GM19043 (cell line): Measurements from ENCODE around the gene RIMS3.
"Not testable (repeated sequence)": the region's sequence is repeated elsewhere in the genome, so short reads cannot be mapped to it uniquely, and the experiment has no call there.

ENCODE experiments used
- ATAC-seq: cut with Tn5 transposase; IDR thresholded peaks from one replicate; pipeline ENCODE4 v1.9.1; 2021; ENCODE audit warnings: low read depth; ENCODE audit not compliant: unreplicated experiment

RIMS3 gene

DNA sequence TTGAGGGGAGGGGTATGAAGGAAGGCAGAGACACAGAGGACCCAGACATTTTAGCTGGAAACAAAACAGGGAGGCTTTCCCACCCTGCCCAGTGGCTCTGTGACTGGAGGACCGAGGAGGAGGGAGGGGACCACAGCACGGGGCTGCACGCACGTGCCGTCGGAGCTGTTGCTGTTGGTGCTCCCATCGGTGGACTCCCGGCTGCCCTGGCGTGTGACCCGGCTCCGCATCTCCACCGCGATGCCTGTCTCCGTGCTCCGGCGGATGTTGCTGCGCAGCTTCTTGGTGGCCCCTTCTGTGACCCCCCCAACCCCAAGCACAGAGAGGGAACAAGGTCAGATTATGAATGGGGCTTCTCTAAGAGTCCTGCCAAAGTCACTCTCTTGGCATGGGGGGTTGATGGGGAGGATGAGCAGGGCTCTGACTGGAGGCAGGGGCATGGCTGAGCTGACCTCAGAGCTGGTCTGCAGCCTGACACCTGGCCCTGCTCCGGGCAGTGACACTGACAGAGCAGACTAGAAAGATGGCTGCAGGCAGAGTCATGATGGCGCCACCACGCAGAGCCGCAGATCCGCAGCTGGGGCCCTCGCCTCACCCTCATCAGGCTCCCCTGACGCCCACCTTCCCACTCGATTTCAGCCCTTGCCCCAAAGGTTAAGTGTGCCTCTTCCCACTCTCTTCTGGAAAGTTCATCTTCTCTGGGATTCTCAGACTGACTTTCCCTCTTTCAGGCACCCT is 29.6 kb downstream of the RIMS3 start:
- ATAC-seq, result no peak

- ATAC-seq, result no peak
Observed at GRCh38 chr1:40634901-40635655, 30.4 kb downstream of the RIMS3 start.

- ATAC-seq, result no peak
Observed at GRCh38 chr1:40633931-40634376, 31.5 kb downstream of the RIMS3 start.

DNA sequence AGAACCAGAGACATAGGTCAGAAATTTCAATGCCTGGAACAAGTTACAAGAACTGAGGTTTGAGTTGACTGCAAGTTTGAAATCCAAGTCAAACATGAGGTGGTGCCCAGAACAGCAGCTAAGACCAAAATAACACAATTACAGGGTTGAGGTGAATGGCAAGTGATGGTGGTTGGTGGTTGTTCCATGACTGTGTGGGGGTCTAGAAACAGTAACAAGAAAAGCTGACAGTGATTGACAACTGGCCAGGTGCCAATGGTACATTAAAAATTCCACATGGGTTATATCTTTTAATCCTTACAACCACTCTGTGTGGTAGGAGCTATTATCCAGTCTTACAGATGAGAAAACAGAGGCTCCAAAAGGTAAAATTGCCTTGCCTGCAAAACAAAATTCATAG is 32.0 kb downstream of the RIMS3 start:
- no peak for ATAC-seq

DNA sequence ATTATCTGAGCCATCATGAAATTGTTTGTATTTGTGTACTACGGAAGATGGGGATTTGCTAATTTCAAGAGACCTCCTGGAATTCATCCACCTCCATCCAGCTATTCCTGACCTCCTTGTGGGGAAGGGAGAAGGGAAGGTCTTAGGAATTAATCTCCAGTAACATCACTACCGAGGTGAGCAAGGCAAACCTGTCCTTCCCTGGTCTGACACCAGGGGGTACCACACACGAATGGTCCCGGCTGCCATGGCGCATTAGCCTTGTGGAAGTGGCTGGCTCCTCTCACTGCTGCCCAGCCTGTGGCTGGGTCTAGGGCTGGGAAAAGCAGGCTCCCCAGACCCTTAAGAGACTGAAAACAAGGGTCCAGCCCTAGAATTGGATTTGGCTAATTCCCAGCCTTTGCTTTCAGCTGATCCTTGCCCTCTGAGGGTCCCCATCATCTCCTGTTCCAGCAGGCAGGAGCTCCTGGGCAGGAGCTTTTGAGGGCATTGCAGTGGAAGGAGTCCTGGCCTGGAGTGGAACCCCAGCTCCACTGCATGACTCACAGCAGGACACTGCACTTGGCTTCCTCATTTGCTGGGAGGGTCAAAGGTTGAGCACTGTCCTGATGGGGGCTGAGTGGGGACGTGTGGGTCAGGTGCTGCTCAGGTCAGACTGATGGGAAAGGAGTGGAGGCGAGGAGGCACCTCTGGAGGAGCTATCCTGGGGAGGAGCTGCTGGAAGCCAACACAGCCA is 34.8 kb downstream of the RIMS3 start:
- ATAC-seq, result no peak

- not testable (repeated sequence) for ATAC-seq
Observed at GRCh38 chr1:40629546-40629945, 35.9 kb downstream of the RIMS3 start.

GRCh38 chr1:40628903-40629292 is 36.6 kb downstream of the RIMS3 start:
- no peak for ATAC-seq

DNA sequence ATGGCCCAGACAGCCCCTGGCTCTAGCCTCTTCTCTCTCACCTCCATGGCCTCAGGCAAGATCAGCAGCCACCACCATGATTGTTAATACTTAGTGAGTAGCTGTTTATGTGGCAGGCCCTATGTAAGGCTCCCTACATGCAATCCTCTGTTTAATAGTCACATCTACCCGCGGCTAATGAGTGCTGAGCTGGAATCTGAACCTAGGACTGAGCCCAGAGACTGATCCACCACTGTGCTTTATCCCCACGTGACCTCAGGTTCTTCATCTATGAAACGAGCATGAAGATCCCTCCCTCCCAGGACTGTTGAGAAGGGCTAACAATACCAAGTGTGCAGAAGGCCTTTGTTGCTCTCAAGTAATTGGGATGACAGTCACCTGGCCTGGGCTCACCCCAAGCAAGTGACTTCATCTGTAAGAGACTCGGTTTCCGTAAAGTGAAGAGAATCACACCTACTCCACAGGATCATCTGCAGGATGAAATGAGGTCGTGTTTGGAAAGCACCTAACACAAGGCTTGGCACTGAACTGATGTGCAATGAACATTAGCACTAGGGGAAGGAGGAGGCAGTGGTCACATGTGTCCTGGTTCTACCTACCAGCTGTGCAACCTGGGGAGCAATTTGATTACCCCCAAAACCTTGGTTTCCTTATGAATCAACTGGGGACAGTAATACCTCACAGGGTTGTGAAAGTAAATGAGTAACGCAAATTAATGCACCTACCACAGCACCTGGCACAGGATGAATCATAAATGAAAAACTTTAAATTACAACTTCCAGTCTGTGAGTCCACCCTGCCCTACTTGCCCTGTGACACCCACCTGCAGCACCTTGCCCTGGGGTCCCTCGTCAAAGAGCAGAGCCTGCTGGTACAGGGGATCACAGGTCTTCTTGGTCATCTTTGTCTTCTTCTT is 37.2 kb downstream of the RIMS3 start:
- peak; percentile 61 for ATAC-seq

- no peak for ATAC-seq
Observed at GRCh38 chr1:40626383-40626770, 39.1 kb downstream of the RIMS3 start.

- no peak for ATAC-seq
Observed at GRCh38 chr1:40625476-40626382, 39.8 kb downstream of the RIMS3 start.

- no peak for ATAC-seq
Observed at GRCh38 chr1:40625076-40625475, 40.4 kb downstream of the RIMS3 start.

- no peak for ATAC-seq
Observed at GRCh38 chr1:40622936-40623629, 42.4 kb downstream of the RIMS3 start.

- no peak for ATAC-seq
Observed at GRCh38 chr1:40621821-40622450, 43.5 kb downstream of the RIMS3 start.

DNA sequence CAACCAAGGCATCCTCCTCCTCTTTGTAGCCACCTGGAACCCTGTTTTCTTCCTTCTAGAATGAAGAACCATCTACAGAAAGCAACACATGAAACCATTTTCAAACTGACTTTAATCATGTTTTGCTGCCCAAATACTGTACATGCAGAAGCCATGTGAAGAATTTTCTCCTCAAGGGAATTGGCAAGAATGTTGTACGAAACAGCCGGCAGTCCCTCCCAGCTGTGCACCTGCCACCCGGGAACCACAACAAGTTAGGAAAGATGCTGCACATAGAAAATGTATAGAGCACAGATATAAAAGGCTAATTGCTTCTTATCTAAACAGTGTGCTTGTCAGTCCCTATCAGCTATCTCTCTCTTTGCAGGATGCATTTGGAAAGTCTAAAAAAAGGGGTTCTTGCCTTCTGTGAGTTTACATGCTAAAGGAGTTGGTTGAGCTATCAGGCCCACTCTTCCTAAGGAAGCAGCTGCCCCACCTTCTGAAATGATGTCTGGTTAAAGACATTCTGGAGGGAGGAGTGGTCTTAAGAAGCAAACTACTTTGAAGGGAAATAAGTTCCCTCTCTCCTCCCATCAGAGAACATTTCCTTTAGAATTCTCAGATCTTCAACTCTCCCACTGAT is 44.8 kb downstream of the RIMS3 start:
- no peak for ATAC-seq

GRCh38 chr1:40620150-40620549 is 45.3 kb downstream of the RIMS3 start:
- no peak for ATAC-seq

DNA sequence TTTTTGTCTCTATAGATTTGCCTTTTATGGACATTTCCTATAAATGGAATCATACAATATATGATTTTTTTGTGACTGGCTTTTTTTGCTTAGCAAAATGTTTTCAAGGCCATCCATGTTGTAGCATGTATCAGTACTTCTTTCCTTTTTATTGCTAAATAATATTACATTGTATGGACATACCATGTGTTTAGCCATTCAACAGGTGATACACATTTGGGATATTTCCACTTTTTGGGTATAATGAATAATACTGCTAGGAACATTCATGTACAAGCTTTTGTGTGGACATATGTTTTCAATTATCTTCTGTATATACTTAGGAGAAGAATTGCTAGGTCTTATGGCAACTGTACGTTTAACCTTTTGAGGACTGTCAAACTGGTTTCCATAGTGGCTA is 47.4 kb downstream of the RIMS3 start:
- ATAC-seq, result no peak

DNA sequence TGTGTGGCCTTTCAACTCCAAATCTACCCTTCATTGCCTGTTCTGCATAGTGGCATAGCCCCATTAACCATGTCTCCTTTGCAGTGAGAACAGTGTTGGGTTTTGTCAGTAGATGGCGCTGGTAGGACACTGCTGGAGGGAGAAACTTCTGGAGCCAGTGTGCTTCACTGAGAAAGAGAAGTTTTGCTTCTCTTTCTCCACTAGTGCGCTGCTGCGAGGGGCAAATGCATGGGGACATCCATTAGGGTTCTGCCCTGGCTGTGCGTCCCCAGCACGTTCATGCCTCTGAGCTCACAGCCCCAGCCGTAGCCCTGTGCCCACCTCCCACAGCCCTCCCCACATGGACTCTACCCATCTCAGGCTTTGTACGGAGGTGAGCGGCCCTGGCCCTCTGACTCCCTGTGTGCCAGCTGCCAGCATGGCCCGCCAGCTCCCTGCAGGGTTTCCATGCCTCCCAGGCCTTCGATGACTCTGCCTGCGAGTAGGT is 53.1 kb downstream of the RIMS3 start:
- ATAC-seq, result no peak

GRCh38 chr1:40610156-40610555 is 55.3 kb downstream of the RIMS3 start:
- ATAC-seq, result no peak
